Liver (tissue), 9 donors: ENCODE data around the gene COMMD7. TPM values are rescaled to one million over a fixed set of nuclear protein-coding genes. Genes with fewer than 3 reads are reported as not detected.
A peak's percentile ranks its signal among the peaks of the same experiment; 100 is the strongest.

Source experiments
- DNase-seq: peaks from one replicate; pipeline ENCODE4 v3.0.0-alpha.2; 2017; ENCODE audit warnings: low spot score
- H3K27ac ChIP-seq, 2 donors: one replicate each; pipeline ENCODE4 v1.7.0; 2013; ENCODE audit warnings: inconsistent platforms in 2 of 2, low read length in 2 of 2, control low read depth in 1 of 2, low read depth in 1 of 2, mild to moderate bottlenecking in 1 of 2
- H3K27me3 ChIP-seq, 4 donors: one replicate each; pipeline versions ENCODE4 v1.6.1 to v1.7.0; 2013; ENCODE audit warnings: low read length in 3 of 4, inconsistent platforms in 1 of 4, mild to moderate bottlenecking in 1 of 4, moderate library complexity in 1 of 4; ENCODE audit not compliant: control insufficient read depth in 4 of 4, insufficient read depth in 4 of 4
- H3K36me3 ChIP-seq, 4 donors: one replicate each; pipeline versions ENCODE4 v1.6.1 to v1.7.0; 2013; ENCODE audit warnings: low read length in 3 of 4, mild to moderate bottlenecking in 3 of 4, low read depth in 1 of 4, moderate library complexity in 1 of 4; ENCODE audit not compliant: control insufficient read depth in 4 of 4, insufficient read depth in 3 of 4
- H3K4me1 ChIP-seq, 4 donors: one replicate each; pipeline versions ENCODE4 v1.6.1 to v1.7.0; 2013; ENCODE audit warnings: low read length in 3 of 4, mild to moderate bottlenecking in 3 of 4, moderate library complexity in 1 of 4; ENCODE audit not compliant: control insufficient read depth in 4 of 4, insufficient read depth in 4 of 4
- H3K4me3 ChIP-seq, 3 donors: one replicate each; pipeline versions ENCODE4 v1.6.1 to v1.7.0; 2013; ENCODE audit warnings: low read length in 3 of 3, control low read depth in 1 of 3, low read depth in 1 of 3, mild to moderate bottlenecking in 1 of 3
- H3K9ac ChIP-seq, 2 donors: one replicate each; pipeline ENCODE4 v1.7.0; 2013; ENCODE audit warnings: low read length in 2 of 2, mild to moderate bottlenecking in 2 of 2, moderate library complexity in 2 of 2, control low read depth in 1 of 2, low read depth in 1 of 2
- H3K9me3 ChIP-seq, 4 donors: one replicate each; pipeline versions ENCODE4 v1.6.1 to v1.7.0; 2013; ENCODE audit warnings: low read length in 3 of 4; ENCODE audit not compliant: control insufficient read depth in 4 of 4
- ATF3 ChIP-seq: IDR thresholded peaks from 2 replicates; pipeline ENCODE4 v1.6.1; 2016; ENCODE audit warnings: antibody characterized with exemption
- CTCF ChIP-seq: fragments of 150-350 bp; IDR thresholded peaks from 2 replicates; pipeline ENCODE4 v1.5.1; 2017; ENCODE audit warnings: improper control_type of control experiment, low read depth, low read length; ENCODE audit not compliant: missing input control
- HNF4A ChIP-seq, 2 donors: conservative IDR thresholded peaks; 2 replicates each; pipeline ENCODE4 v1.6.1; 2016; ENCODE audit warnings: antibody characterized with exemption in 2 of 2, mild to moderate bottlenecking in 2 of 2
- HNF4G ChIP-seq: IDR thresholded peaks from 2 replicates; pipeline ENCODE4 v1.6.1; 2016; ENCODE audit warnings: antibody characterized with exemption
- JUND ChIP-seq, 2 donors: IDR thresholded peaks; 2 replicates each; pipeline ENCODE4 v1.6.1; 2016; ENCODE audit warnings: antibody characterized with exemption in 2 of 2
- REST ChIP-seq: IDR thresholded peaks from 2 replicates; pipeline ENCODE4 v1.6.1; 2016; ENCODE audit warnings: antibody characterized with exemption, mild to moderate bottlenecking
- RXRA ChIP-seq, 2 donors: IDR thresholded peaks; 2 replicates each; pipeline ENCODE4 v1.6.1; 2017 to 2018; ENCODE audit warnings: antibody characterized with exemption in 2 of 2, mild to moderate bottlenecking in 1 of 2
- SP1 ChIP-seq: IDR thresholded peaks from 2 replicates; pipeline ENCODE4 v1.6.1; 2018; ENCODE audit warnings: antibody characterized with exemption, mild to moderate bottlenecking
- TAF1 ChIP-seq: conservative IDR thresholded peaks from 2 replicates; pipeline ENCODE4 v1.6.1; 2016; ENCODE audit warnings: antibody characterized with exemption, mild to moderate bottlenecking
- YY1 ChIP-seq: IDR thresholded peaks from 2 replicates; pipeline ENCODE4 v1.6.1; 2016; ENCODE audit warnings: antibody characterized with exemption, mild to moderate bottlenecking
- ZBTB33 ChIP-seq: IDR thresholded peaks from 2 replicates; pipeline ENCODE4 v1.6.1; 2016; ENCODE audit warnings: antibody characterized with exemption
- WGBS: extraction: QIAGEN DNeasy Blood & Tissue Kit; methylation state at CpG from one replicate; pipeline ENCODE4 v1.1.7; 2013; 5-methylcytosine and 5-hydroxymethylcytosine counted together
- polyA plus RNA-seq, 2 donors: library from polyadenylated mRNA; stranded (reverse) in 1 of 2; unstranded in 1 of 2; fragments of 200-250 nt in 1 of 2; fragments of >200 nt in 1 of 2; fragmentation: Nextera tagmentation in 1 of 2; extraction: Ambion mirVana in 1 of 2; gene quantifications; one replicate each; pipeline versions ENCODE4 v1.2.1 to v1.2.3, GENCODE V29; 2013 to 2015
- total RNA-seq, 2 donors: library from RNA; depleted of rRNA; stranded (reverse); fragments of >200 nt; gene quantifications; one replicate each; pipeline ENCODE4 v1.2.3, GENCODE V29; 2014
- TF ChIP-seq, protein P1 (sequence below): IDR thresholded peaks from 2 replicates; pipeline ENCODE4 v1.6.1; 2016; ENCODE audit warnings: antibody characterized with exemption
- donor health status: healthy.
- donor health status: healthy.
- donor health status: healthy.
- donor health status: healthy.
- donor health status: healthy.

The COMMD7 gene
- total and polyA plus RNA-seq, 4 donors, result 8.3 to 42.7 (median 15.5) TPM

DNA sequence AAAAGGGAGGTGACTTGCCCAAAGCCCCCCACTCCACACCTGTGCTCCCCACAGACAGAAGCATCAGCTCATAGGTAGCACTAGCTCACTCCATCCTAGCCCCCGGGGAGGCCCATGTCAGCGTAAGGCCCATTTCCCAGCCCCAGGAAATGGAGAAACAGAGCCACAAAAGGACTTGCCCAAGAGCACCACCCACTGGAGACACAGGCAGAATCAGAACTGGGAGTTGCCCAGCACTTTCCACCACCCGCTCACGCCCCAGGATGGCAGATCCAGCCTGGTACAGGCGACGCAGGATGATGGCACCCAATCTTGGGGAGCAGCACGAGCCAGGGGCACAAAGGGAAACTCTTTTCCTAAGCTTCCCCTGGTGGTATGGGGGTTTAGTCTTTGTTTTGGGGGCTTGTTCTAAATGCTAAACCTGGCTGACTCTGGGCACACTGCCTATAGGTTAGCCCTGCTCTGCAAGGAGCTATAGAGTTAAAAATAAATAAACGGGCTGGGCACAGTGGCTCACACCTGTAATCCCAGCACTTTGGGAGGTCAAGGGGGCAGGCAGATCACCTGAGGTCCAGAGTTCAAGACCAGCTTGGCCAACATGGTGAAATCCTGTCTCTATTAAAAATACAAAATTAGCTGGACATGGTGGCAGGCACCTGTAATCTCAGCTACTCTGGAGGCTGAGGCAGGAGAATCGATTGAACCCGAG lies 81.3 kb downstream of the COMMD7 start:
- 87% methylated on average over 10 of the region's 10 CpGs for WGBS
- Histone ChIP-seq H3K4me3 (no peak overlapping the region), H3K9ac (no peak overlapping the region), H3K4me1 (peaks cover 0 to 3% (median 3%) of the 10 kb centered on the region in 4 donors), H3K27me3 (no peaks in the 10 kb centered on the region), H3K9me3 (no peaks in the 10 kb centered on the region), H3K27ac (no peak overlapping the region), H3K36me3 (no peaks in the 10 kb centered on the region)
- TF ChIP-seq HNF4A (conservative IDR thresholded peaks at IDR 0.05) (peak in 1 of 2 donors; percentile 44), SP1 (no peak), REST (no peak)
- DNase-seq, result no peak

- H3K27me3 ChIP-seq, result no peaks in the 10 kb centered on the region
- H3K9me3 ChIP-seq, result no peaks in the 10 kb centered on the region
- H3K9ac ChIP-seq, result no peak overlapping the region
- H3K4me1 ChIP-seq, result peaks cover 0 to 3% (median 3%) of the 10 kb centered on the region in 4 donors
- 95% methylated on average over 8 of the region's 8 CpGs for WGBS
- no peak for DNase-seq
- H3K27ac ChIP-seq, result no peak overlapping the region
- H3K36me3 ChIP-seq, result no peaks in the 10 kb centered on the region
- no peak for TF ChIP-seq HNF4G
- TF ChIP-seq CTCF, result no peak
- no peak for TF ChIP-seq JUND (IDR thresholded peaks at IDR 0.05)
- no peak for TF ChIP-seq ATF3
- TF ChIP-seq, protein P1, sequence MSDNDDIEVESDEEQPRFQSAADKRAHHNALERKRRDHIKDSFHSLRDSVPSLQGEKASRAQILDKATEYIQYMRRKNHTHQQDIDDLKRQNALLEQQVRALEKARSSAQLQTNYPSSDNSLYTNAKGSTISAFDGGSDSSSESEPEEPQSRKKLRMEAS, result no peak
- no peak for TF ChIP-seq REST
- no peak for TF ChIP-seq YY1
- no peak for TF ChIP-seq RXRA (IDR thresholded peaks at IDR 0.05)
- no peak for TF ChIP-seq TAF1
- no peak for TF ChIP-seq HNF4A (conservative IDR thresholded peaks at IDR 0.05)
- no peak for TF ChIP-seq ZBTB33
- H3K4me3 ChIP-seq, result no peak overlapping the region
Measured at GRCh38 chr20:32660661-32661060, 82.6 kb downstream of the COMMD7 start.
